ENCODE data around the gene BCL11B.

Gene BCL11B

GRCh38 chr14:99156814-99157213 lies 115.2 kb downstream of the BCL11B start:
- in situ Hi-C loops (cut with MboI; ENCODE audit: low pct_unique_long_range_greater_than_20kb, low sequenced_read_pairs): no loop called here
- no peak for DNase-seq

GRCh38 chr14:99156090-99156425 lies 115.9 kb downstream of the BCL11B start:
- in situ Hi-C loops (cut with MboI; ENCODE audit: low pct_unique_long_range_greater_than_20kb, low sequenced_read_pairs): no loop called here
- DNase-seq: no peak

- in situ Hi-C loops (cut with MboI; ENCODE audit: low pct_unique_long_range_greater_than_20kb, low sequenced_read_pairs): no loop called here
- peak; percentile 19 for DNase-seq
These were observed 116.6 kb downstream of the BCL11B start for GRCh38 chr14:99155173-99156089.

DNA sequence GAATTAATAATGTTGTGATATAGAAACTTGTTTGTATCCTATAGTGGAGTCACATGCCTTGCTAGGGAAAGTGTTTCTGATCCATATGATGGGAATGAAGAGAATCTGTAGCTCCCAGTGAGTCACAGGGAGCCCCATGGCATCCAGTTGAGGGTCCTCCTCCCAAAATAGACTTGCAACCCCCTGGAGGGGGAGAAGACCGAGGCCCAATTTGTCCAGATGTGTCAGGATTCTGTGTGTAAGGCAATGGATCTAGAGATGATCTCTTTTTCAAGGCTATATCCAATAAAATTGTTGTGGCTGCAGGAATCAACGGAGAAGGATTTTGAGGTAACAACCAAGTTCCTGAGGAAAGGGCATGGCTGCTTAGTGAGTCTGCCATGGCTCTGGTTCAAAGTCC lies 121.8 kb downstream of the BCL11B start:
- in situ Hi-C loops (cut with MboI; ENCODE audit: low pct_unique_long_range_greater_than_20kb, low sequenced_read_pairs): no loop called here
- no peak for DNase-seq

- no peak for DNase-seq
- in situ Hi-C loops (cut with MboI; ENCODE audit: low pct_unique_long_range_greater_than_20kb, low sequenced_read_pairs): no loop called here
These were observed 123.0 kb downstream of the BCL11B start for GRCh38 chr14:99148861-99149610.

DNA sequence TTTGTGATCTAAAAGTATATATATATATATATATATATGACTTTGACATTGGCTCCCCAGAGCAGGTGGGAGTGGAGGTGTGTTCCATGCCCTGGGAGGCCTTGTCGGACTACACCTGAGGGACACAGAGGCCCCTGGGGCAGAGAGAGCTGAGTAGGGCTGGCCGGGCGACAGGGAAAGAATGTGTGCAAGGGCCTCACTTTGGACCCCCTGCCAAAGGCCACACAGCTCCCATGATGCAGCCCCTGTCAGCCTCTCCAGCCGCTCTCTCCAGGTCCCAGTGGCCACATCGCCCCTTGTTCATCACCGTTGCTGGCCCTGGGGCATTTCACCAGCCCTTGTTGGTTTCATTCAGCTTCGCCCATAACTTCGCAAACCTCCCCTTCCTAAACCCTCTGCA lies 123.9 kb downstream of the BCL11B start:
- no peak for DNase-seq
- in situ Hi-C loops (cut with MboI; ENCODE audit: low pct_unique_long_range_greater_than_20kb, low sequenced_read_pairs): no loop called here

DNA sequence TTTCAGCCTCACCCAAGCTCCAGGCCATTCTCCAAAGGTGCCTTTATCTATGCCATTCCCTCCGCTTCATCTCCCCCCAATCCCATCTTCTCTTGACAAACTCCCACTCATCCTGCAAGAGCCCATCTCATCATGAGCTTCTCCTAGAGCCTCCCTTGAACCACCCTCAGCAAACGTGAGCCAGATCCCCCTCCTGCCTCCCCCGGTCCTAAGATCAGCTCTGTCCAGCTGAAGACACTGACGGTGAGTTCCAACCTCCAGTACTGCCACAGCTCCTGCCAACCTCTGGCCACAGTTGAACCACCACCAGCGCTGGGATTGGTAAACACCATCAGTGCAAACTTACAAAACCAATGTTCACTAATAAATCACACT lies 124.6 kb downstream of the BCL11B start:
- in situ Hi-C loops (cut with MboI; ENCODE audit: low pct_unique_long_range_greater_than_20kb, low sequenced_read_pairs): no loop called here
- DNase-seq: no peak

GRCh38 chr14:99146616-99147365 lies 125.2 kb downstream of the BCL11B start:
- DNase-seq: no peak
- in situ Hi-C loops (cut with MboI; ENCODE audit: low pct_unique_long_range_greater_than_20kb, low sequenced_read_pairs): no loop called here

GRCh38 chr14:99145307-99145706 lies 126.7 kb downstream of the BCL11B start:
- DNase-seq: no peak
- in situ Hi-C loops (cut with MboI; ENCODE audit: low pct_unique_long_range_greater_than_20kb, low sequenced_read_pairs): no loop called here

GRCh38 chr14:99143793-99144192 lies 128.2 kb downstream of the BCL11B start:
- in situ Hi-C loops (cut with MboI; ENCODE audit: low pct_unique_long_range_greater_than_20kb, low sequenced_read_pairs): no loop called here
- DNase-seq: peak; percentile 4

GRCh38 chr14:99143126-99143525 lies 128.9 kb downstream of the BCL11B start:
- in situ Hi-C loops (cut with MboI; ENCODE audit: low pct_unique_long_range_greater_than_20kb, low sequenced_read_pairs): no loop called here
- DNase-seq: no peak

DNA sequence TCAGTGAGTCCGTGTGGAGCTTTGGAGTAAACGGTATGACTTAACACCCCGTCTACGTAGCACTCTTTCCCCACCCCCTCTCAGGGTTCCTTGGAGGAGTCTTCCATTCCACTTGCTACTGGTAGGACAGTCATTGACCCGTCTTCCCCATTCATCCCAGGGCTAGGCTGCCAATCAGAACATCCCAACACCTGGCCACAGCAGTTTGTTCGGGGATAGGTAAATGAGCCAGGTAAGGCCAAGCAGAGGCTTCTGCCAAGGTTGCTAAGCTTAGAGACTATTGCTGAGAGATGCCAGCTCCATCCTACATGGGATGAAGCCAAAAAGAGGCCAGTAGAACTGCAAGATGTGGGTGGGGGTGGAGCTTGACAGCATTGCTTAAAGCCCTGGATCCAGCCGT lies 130.8 kb downstream of the BCL11B start:
- in situ Hi-C loops (cut with MboI; ENCODE audit: low pct_unique_long_range_greater_than_20kb, low sequenced_read_pairs): no loop called here
- no peak for DNase-seq

GRCh38 chr14:99138999-99139865 lies 132.8 kb downstream of the BCL11B start:
- in situ Hi-C loops (cut with MboI; ENCODE audit: low pct_unique_long_range_greater_than_20kb, low sequenced_read_pairs): no loop called here
- DNase-seq: no peak

DNA sequence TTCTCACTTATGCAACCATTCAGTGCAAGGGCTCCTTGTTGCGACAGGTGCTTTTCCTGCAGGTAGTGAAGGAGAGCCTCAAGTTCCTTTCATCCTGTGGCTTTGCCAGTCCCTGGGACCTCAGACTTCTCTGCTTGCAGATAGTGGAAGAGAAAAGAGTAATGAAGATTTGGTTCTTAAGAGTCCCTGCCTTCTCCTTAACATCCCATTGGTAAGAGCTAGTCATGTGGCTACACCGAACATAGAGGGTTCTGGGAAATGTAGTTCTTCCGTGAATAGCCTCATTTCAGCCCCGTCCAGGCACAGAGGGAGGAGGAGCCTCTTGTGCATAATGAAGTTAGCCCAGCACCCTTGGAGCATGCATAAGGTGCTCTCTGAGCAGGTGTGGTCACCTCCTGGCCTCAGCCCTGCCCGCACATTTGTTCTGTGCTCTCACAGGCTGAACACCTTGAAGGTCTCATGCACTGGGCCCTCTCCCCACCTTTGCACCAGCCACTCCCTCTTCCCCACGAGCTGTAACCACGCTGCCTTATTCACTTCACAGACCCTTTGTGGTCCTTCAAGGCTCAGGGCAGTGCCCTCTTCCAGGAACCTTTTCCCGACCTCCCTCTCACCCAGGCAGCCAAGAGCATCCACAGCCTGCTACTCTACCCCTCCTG lies 134.0 kb downstream of the BCL11B start:
- no peak for DNase-seq
- in situ Hi-C loops (cut with MboI; ENCODE audit: low pct_unique_long_range_greater_than_20kb, low sequenced_read_pairs): no loop called here

- no peak for DNase-seq
- in situ Hi-C loops (cut with MboI; ENCODE audit: low pct_unique_long_range_greater_than_20kb, low sequenced_read_pairs): no loop called here
These were observed 134.8 kb downstream of the BCL11B start for GRCh38 chr14:99137001-99137700.

DNA sequence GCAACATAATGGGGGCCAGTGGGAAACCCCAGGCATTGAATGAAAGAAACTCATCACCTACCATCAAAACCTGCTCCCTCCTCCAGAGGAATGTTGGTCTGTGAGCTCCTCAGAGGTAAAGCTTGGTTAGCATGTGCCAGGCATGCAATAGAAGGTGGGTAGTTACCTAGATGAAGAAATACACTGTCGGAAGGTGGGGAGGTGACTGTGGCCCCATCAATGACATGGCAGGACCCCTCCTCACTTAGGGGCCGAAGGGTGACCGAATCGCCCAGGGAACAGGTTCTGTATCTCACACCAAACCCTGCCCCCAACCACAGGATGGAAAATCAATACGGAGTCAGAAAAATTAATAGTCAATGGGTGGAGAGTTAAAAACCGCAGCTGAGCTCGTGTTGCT lies 135.6 kb downstream of the BCL11B start:
- in situ Hi-C loops (cut with MboI; ENCODE audit: low pct_unique_long_range_greater_than_20kb, low sequenced_read_pairs): no loop called here
- DNase-seq: no peak

DNA sequence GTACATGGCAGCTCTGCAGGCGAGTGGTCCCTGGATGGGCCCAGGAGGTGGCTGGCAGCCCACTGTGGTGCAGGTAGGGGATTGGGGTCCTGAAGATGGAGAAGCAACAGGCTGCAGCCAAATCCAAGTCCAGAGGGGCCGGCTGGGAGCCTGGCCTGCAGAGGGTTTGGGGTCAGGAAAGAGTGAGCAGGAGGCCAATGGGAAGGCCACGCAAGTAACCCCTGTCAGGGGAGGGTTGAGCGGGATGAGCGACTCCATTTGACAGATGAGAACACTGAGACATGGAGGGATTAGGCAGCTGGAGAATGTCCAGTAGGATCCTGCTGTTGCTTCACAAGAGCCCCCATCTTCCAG lies 136.0 kb downstream of the BCL11B start:
- in situ Hi-C loops (cut with MboI; ENCODE audit: low pct_unique_long_range_greater_than_20kb, low sequenced_read_pairs): no loop called here
- no peak for DNase-seq

DNA sequence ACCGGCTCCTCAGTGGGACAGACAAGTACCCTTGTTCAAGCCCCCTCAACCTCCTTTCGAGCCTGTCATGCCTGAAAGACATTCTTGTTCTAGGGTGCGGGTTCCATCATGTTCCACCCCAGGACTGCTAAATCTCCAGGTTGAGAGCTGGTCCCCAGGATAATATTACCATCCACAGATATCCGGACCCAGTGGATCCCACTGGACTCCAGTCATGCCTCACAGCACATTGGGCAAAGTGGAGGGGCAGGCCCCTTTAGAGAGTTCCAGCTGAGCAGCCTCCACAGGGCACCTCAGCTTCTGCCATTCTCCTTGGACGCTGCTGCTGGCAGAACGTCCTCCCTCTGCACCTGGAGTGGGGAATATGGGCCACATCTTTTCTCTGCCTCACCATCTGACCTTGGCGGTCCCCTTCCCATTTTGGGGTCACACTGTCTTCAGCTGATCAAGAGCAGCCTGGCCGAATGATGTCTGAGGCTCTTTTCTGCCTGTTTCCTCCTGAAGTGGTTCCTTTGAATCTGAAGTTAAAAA lies 137.4 kb downstream of the BCL11B start:
- in situ Hi-C loops (cut with MboI; ENCODE audit: low pct_unique_long_range_greater_than_20kb, low sequenced_read_pairs): no loop called here
- DNase-seq: no peak

All from KBM-7 (cell line).